NOMO-1 treated with dmso at 0.1 percent for 144 hours (cell line): ENCODE results near the gene OR52B4.
"Not testable (repeated sequence)": the region's sequence is repeated elsewhere in the genome, so short reads cannot be mapped to it uniquely, and the experiment has no call there.

Experiments used
- DNase-seq: peaks from one replicate; lab custom pipeline; 2025; ENCODE audit not compliant: unreplicated experiment; lab: John Stamatoyannopoulos, UW

The OR52B4 gene

GRCh38 chr11:4368286-4368685 is at the start of gene OR52B4:
Gene OR52B4 (minus strand): TSS chr11:4368386. CDS start chr11:4368295, 91 bp downstream.
- DNase-seq = no peak

GRCh38 chr11:4416816-4417215 is 48.6 kb upstream of the OR52B4 start:
- no peak for DNase-seq

GRCh38 chr11:4416306-4416705 is 48.1 kb upstream of the OR52B4 start:
- DNase-seq = no peak

GRCh38 chr11:4406206-4406605 is 38.0 kb upstream of the OR52B4 start:
- not testable (repeated sequence) for DNase-seq

- DNase-seq = no peak
Measured at GRCh38 chr11:4393858-4394223, 25.7 kb upstream of the OR52B4 start.

- DNase-seq = peak; percentile 94
Measured at GRCh38 chr11:4393209-4393857, 25.1 kb upstream of the OR52B4 start, which contains the start of gene TRIM21. Gene TRIM21 (minus strand): TSS chr11:4393702. CDS start chr11:4390409, 3,293 bp downstream.

GRCh38 chr11:4388221-4388620 is 20.0 kb upstream of the OR52B4 start:
- no peak for DNase-seq

- no peak for DNase-seq
Measured at GRCh38 chr11:4385978-4386740, 18.0 kb upstream of the OR52B4 start.

- no peak for DNase-seq
Measured at GRCh38 chr11:4381901-4382300, 13.7 kb upstream of the OR52B4 start.

- DNase-seq = no peak
Measured at GRCh38 chr11:4375431-4376140, 7.4 kb upstream of the OR52B4 start.

GRCh38 chr11:4370166-4370565 is 2.0 kb upstream of the OR52B4 start:
- no peak for DNase-seq

GRCh38 chr11:4348142-4348541 is 20.0 kb downstream of the OR52B4 start:
- not testable (repeated sequence) for DNase-seq

- not testable (repeated sequence) for DNase-seq
Measured at GRCh38 chr11:4345366-4345765, 22.8 kb downstream of the OR52B4 start.

GRCh38 chr11:4334356-4334755 is 33.8 kb downstream of the OR52B4 start:
- not testable (repeated sequence) for DNase-seq
